Mesothelial cell of epicardium (in vitro differentiated cells): Measurements from ENCODE around the gene CD9. TPM values are rescaled to one million over a fixed set of nuclear protein-coding genes. Genes with fewer than 3 reads are reported as not detected.
"Not testable (repeated sequence)": the region's sequence is repeated elsewhere in the genome, so short reads cannot be mapped to it uniquely, and the experiment has no call there.

Experiments
- DNase-seq, 2 experiments: peaks; one replicate each; pipeline ENCODE4 v3.0.0; 2021; ENCODE audit warnings: low spot score in 2 of 2; ENCODE audit not compliant: unreplicated experiment in 2 of 2
- H3K27ac Mint-ChIP-seq: 2 replicates; pipeline ENCODE4 v1.8.0; 2021; ENCODE audit warnings: mixed read lengths
- H3K27me3 Mint-ChIP-seq: 2 replicates; pipeline ENCODE4 v1.8.0; 2021; ENCODE audit warnings: low read depth, mixed read lengths
- H3K36me3 Mint-ChIP-seq: 2 replicates; pipeline ENCODE4 v1.8.0; 2021; ENCODE audit warnings: mixed read lengths
- H3K4me1 Mint-ChIP-seq: 2 replicates; pipeline ENCODE4 v1.8.0; 2021; ENCODE audit warnings: mixed read lengths
- H3K4me3 Mint-ChIP-seq: 2 replicates; pipeline ENCODE4 v1.8.0; 2021; ENCODE audit warnings: mild to moderate bottlenecking, moderate library complexity, mixed read lengths
- H3K9me3 Mint-ChIP-seq: 2 replicates; pipeline ENCODE4 v1.8.0; 2021; ENCODE audit warnings: mixed read lengths
- total RNA-seq: library from RNA; stranded (reverse); gene quantifications from 3 replicates; pipeline ENCODE4 v1.2.1, GENCODE V29; 2021
- TF ChIP-seq, protein P1 (sequence below): fragments of 200-600 bp; sonication (generic); IDR thresholded peaks from one replicate; pipeline ENCODE4 v1.5.0; 2021; ENCODE audit warnings: antibody characterized with exemption; ENCODE audit not compliant: unreplicated experiment

CD9 gene
- total RNA-seq, 1 donor from 2014 or later = 22.3 TPM

DNA sequence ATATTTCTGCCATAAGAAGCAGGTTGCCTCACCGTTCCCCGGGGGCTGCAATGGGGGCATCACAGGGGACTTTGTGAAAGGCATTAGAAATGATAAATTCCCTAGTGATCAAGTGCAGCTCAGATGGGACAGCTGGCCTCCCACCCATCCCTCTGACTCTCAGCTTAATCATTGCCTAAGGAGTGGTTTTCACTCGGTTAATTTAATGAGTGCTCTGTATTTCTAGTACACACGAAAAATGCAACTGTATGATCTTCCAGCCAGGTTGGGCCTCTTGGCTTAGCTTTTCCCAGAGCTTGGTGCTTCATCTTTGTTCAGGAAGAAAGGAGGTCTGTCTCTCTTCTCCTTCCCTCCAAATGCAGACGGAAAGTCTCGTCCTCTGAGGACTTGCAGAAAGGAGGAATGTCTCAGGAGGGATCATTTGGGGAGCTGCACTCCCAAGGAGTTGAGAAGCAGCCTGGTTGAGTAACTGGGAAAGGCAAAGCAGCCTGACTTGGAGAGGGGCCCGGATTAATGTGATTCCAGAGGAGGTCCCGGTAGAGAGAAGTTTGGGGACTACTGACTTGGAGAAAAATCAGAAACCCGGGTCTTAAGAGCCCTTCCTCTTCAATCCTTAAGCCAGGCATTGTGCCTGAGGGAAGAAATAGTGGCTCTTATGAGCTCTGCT is 7.2 kb downstream of the CD9 start:
- no peak for DNase-seq
- no peaks in the 10 kb centered on the region for H3K36me3 Mint-ChIP-seq
- H3K27me3 Mint-ChIP-seq = peaks cover 17% of the 10 kb centered on the region
- H3K27ac Mint-ChIP-seq = peak overlapping the region; percentile 22
- TF ChIP-seq, protein P1, sequence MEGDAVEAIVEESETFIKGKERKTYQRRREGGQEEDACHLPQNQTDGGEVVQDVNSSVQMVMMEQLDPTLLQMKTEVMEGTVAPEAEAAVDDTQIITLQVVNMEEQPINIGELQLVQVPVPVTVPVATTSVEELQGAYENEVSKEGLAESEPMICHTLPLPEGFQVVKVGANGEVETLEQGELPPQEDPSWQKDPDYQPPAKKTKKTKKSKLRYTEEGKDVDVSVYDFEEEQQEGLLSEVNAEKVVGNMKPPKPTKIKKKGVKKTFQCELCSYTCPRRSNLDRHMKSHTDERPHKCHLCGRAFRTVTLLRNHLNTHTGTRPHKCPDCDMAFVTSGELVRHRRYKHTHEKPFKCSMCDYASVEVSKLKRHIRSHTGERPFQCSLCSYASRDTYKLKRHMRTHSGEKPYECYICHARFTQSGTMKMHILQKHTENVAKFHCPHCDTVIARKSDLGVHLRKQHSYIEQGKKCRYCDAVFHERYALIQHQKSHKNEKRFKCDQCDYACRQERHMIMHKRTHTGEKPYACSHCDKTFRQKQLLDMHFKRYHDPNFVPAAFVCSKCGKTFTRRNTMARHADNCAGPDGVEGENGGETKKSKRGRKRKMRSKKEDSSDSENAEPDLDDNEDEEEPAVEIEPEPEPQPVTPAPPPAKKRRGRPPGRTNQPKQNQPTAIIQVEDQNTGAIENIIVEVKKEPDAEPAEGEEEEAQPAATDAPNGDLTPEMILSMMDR = no peak
- no peaks in the 10 kb centered on the region for H3K9me3 Mint-ChIP-seq
- H3K4me3 Mint-ChIP-seq = no peak overlapping the region
- H3K4me1 Mint-ChIP-seq = peaks cover 36% of the 10 kb centered on the region

DNA sequence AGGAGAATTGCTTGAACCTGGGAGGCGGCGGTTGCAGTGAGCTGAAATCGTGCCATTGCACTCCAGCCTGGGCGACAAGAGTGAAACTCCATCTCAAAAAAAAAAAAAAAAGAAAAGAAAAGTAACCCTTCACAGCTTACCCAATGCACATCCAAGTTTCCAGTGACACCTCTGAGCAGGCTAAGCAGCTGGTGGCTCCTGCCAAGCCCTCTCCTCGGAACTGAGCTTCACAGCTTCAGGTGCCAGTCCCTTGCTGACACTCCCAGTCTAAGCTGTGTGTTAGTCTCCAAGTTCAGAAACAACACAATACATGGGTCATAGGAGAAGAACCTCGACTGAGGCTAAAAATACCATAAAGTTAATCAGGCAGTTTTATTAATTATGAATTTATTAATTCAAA is 7.9 kb downstream of the CD9 start:
- H3K4me1 Mint-ChIP-seq = peaks cover 36% of the 10 kb centered on the region
- H3K27ac Mint-ChIP-seq = no peak overlapping the region
- no peak for DNase-seq
- H3K4me3 Mint-ChIP-seq = no peak overlapping the region
- TF ChIP-seq, protein P1 = no peak
- H3K27me3 Mint-ChIP-seq = peaks cover 10% of the 10 kb centered on the region
- no peaks in the 10 kb centered on the region for H3K36me3 Mint-ChIP-seq
- H3K9me3 Mint-ChIP-seq = no peaks in the 10 kb centered on the region

DNA sequence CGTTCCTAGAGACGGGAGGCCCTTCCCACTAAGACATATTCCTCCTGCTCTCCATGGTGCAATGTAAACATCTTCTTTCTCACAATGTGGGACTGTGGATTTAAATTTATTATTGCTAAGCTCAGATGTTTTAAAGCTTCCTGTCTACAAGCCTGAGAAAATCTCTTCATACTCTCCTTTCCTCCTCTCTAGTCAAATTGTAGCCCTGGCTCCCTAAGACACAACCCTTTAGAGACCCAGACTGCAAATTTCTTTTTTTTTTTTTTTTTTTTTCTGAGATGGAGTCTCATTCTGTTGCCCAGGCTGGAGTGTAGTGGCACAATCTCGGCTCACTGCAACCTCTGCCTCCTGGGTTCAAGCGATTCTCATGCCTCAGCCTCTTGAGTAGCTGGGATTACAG is 9.2 kb downstream of the CD9 start:
- peaks cover 36% of the 10 kb centered on the region for H3K4me1 Mint-ChIP-seq
- H3K9me3 Mint-ChIP-seq, H3K36me3 Mint-ChIP-seq, H3K27me3 Mint-ChIP-seq, DNase-seq, H3K4me3 Mint-ChIP-seq: not testable (repeated sequence)
- peak overlapping the region; percentile 56 for H3K27ac Mint-ChIP-seq

DNA sequence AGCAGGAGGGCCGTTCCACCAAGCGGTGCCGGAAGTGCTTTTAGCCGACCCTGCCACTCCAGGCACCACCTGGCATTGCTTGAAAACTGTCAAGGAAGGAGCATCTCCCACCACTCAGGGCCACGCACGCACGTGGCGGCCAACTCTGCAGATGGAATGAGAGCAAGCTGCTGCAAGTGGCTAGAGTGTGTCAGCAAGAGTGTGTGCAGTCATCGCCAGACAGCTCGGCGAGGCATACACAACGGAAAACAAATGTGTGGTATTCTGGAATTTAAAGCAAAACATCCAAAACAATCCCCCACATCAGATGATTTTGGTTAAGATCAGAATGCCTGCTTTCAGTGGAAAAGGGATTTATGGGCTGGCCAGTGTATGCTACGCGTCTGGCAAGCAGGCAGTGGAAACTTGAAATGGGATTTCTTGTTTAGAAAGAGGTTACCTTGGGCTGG is 11.2 kb downstream of the CD9 start:
- Mint-ChIP-seq H3K4me3 (no peak overlapping the region), H3K4me1 (peaks cover 39% of the 10 kb centered on the region)

DNA sequence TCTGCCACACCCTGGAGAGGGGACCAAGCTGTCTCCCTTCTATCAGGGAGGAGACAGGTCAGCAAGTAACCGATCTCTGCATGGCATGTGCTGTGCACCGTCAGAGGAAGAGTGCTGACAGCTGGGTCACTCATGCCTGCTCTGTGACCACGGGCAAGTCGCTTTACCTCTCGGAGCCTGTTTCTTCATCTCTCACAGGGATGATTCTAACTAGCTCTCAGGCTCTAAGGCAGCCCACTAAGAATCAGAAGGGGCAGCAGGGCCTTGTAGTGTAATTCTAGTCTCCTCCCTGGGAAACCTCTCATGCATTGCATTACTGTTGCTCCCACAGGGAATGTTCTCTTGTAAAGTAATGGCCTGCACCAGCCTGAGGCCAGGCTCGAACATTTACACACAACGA is 11.9 kb downstream of the CD9 start:
- no peak for DNase-seq
- Mint-ChIP-seq H3K4me1 (peaks cover 40% of the 10 kb centered on the region), H3K36me3 (no peaks in the 10 kb centered on the region), H3K4me3 (no peak overlapping the region), H3K27me3 (no peaks in the 10 kb centered on the region), H3K9me3 (no peaks in the 10 kb centered on the region), H3K27ac (no peak overlapping the region)
- TF ChIP-seq, protein P1 = no peak

More for the DNA sequence above, 11.2 kb downstream of the CD9 start:
- Mint-ChIP-seq H3K27me3 (no peaks in the 10 kb centered on the region), H3K9me3 (no peaks in the 10 kb centered on the region), H3K36me3 (no peaks in the 10 kb centered on the region), H3K27ac (peak overlapping the region; percentile 39)
- TF ChIP-seq, protein P1 = no peak
- DNase-seq = no peak

DNA sequence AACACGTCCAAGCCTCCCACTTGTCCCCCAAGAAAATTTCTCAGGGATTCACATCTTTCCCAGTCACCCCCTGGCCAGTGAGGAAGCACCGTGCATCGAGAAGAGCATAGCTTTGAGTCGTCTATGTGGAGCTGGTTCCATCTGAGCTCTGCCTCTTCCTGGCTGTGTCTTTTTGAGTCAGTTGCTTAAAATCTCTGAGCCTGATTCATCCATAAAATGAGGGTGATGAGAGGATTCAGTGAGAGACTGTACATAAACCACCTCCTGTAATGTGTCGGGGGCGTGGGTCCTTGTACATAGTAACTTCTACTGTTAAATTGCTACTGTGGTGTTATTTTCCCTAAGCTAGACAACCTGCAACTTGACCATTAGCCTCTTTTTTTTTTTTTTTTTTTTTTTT is 13.8 kb downstream of the CD9 start:
- Mint-ChIP-seq H3K27me3 (no peaks in the 10 kb centered on the region), H3K4me3 (no peak overlapping the region), H3K27ac (no peak overlapping the region), H3K36me3 (no peaks in the 10 kb centered on the region), H3K9me3 (no peaks in the 10 kb centered on the region), H3K4me1 (peaks cover 37% of the 10 kb centered on the region)
- TF ChIP-seq, protein P1 = no peak
- no peak for DNase-seq
